Kidney tubule cell (primary cell): ENCODE data around the gene RBM20.
"Not testable (repeated sequence)": the region's sequence is repeated elsewhere in the genome, so short reads cannot be mapped to it uniquely, and the experiment has no call there.

Experiments
- DNase-seq: peaks from one replicate; pipeline ENCODE4 v3.0.0-alpha.2; 2018; ENCODE audit warnings: low spot score

Gene RBM20

DNA sequence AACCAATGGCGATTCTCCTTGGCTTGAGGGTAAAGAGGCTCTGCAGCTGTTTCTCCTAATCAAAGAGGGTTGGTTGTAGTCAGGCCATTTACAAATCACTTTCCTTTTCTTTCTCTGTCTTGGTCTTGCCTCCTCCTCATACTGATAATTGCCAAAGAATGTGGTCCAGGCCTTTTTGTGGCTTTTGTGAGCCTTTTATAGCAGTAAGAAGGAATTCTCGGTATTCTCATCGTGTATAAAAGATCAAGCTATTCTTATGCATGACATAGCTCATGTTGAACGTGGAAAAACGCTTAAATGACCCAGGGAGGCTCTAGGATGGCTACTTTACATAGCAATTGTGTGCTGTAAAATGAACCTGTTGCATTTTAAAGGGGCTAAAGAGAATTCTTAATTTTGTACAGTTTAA, 62.6 kb downstream of the RBM20 start:
- peak; percentile 74 for DNase-seq

- no peak for DNase-seq
These were observed 64.8 kb downstream of the RBM20 start for GRCh38 chr10:110708776-110709443.

GRCh38 chr10:110709444-110709828, 65.3 kb downstream of the RBM20 start:
- no peak for DNase-seq

- DNase-seq: no peak
These were observed 65.9 kb downstream of the RBM20 start for GRCh38 chr10:110709964-110710587.

DNA sequence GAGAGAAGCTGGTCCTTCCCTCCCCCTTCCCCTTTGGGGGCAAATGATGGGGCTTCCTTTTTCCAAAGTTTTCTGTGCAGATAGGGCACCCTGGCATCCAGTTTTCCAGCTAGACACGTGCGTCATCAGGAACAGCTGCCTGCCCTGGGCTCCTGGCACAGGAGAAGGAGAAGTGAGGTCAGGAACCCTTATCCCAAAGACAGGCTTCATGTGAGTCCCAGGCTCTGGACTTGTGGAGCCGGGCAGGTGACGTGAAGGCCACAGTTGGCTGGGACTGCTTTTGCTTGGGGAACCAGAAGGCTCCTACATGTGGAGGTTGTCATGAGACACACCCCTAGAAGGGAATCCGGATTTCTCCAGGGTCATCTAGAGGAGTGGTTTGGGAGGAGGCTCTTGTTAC, 66.5 kb downstream of the RBM20 start:
- no peak for DNase-seq

DNA sequence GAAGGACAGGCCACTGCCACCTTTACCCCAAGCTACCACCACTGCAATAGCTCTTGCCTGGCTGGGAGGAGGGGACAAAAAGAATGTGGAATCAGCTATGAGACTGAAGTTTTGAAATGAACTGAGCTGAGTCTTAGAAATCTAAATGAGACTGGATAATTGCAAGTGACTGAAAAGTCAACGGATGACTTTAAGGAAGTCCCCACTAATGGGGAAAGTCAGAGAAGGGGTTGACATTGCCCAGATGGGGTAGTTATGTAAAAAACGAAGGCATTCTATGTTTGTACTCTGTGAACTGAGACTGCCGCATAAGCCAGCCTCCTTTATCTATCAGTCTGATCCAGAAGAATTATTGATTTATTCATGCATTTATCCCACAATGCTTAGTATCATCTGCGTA, 67.2 kb downstream of the RBM20 start:
- no peak for DNase-seq

GRCh38 chr10:110714356-110714755, 70.2 kb downstream of the RBM20 start:
- no peak for DNase-seq

DNA sequence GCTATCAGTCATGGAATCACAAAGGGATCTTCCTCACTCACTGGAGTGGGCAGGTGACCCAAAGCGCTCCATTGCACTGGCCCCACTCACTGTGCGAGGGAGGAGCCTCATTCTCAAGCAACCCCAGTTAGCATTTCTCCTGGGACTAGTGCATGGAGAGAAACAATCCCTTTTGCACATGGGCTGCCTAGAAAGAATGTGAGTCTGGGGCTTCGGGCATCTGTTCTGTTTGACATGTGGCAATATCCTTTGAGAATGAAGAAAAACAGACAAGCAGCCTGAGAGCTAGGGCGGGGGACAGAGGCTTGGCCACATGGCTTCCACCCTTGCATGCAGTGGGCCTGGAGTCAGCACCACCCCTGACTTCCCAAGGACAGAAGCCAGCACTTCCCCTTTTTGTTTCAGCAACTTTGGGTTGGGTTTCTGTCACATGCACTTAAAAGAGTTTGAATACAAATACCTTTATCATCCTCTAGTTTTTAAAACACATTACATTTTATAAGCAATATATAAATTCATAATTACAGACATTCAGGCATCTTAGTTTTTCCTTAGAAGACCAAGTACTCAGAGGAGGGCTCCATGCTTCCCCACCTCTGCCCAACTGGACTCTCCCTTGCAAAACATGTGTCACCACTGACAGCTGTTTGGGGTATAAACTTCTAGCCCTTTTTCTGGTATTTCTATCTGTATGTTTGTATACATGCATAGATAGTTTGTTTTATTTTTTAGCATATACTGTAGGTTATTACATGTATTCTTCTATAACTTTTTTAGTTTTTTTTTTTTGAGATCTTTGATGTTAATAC, 73.8 kb downstream of the RBM20 start:
- DNase-seq: no peak

DNA sequence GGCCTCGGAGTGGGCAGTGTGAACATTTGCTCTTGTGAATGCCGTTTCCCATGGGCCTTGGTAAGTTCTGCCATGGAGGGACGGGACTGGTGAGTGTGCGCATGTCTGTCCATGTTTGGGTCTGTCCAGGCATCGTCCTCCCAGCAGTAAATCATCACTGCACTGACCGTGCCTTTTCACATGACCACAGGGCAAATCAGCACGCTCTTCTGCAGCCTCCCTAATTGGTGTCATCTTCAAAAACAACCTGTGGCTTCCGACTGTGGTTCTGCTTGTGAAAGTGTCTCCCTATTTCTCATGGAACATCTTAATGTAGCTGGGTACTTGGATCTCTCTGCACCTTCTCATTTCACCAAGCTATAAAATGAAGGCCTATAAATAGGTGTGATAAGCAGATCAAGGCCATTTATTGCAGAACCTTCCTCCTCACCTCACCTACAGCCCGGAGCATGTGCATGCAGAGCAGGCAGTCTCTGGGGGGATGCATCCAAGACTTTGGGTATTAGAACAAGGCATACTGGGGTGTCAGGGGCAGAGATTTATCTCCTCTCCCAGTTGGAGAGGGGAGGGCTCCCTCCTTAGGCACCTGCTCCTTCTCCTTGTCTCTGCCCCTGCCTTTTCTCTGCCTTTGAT, 77.4 kb downstream of the RBM20 start:
- no peak for DNase-seq

GRCh38 chr10:110723224-110723891, 79.2 kb downstream of the RBM20 start:
- no peak for DNase-seq

GRCh38 chr10:110724116-110724921, 80.2 kb downstream of the RBM20 start:
- DNase-seq: no peak

GRCh38 chr10:110724937-110725336, 80.8 kb downstream of the RBM20 start:
- DNase-seq: peak; percentile 41

DNA sequence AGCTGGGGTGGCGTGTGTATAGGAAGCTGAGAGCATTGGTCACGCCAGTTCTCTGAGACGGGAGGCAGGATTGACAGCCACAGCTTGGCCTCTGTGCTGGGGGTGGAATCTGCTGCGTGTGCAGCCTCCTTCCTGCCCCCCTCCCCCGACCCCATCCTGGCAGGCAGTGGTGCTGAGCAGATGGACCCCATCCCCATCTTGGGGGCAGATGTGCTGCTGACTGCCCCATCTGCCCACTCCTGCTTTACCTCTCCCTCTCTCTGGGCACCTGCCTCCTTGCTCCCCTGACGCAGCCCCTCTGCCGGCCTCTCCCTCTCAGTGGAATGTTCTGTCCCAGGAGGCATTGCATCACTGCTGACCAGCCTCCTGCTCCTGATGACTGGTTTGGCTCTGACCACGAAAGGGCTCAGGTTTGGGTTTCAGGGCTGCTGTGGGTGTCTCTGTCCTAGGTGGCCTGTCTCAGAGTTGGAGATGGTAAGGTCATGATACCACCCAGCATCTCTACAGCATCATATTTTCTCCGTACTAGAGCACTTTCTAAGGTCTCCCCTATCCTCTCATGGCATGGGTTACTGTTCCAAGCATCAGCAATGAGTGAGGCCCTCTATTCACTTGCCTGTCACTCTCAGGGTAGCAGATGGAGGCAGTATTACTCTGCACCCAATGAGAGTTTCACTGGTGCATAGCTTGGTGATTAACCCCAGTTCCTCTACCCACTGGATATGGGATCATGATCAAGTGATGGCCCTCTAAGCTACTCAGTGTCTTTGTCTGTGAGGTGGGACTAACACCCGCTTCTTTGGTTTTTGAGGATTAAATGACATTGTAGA, 81.9 kb downstream of the RBM20 start:
- DNase-seq: peak; percentile 29

DNA sequence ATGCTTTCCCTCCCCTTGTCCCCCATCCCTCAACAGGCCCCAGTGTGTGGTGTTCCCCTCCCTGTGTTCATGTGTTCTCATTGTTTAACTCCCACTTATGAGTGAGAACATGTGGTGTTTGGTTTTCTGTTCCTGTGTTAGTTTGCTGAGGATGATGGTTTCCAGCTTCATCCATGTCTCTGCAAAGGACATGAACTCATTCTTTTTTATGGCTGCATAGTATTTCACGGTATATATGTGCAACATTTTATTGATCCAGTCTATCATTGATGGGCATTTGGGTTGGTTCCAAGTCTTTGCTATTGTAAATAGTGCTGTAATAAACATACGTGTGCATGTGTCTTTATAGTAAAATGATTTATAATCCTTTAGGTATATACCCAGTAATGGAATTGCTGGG, 83.6 kb downstream of the RBM20 start:
- not testable (repeated sequence) for DNase-seq

GRCh38 chr10:110730345-110731050, 86.4 kb downstream of the RBM20 start:
- DNase-seq: no peak

DNA sequence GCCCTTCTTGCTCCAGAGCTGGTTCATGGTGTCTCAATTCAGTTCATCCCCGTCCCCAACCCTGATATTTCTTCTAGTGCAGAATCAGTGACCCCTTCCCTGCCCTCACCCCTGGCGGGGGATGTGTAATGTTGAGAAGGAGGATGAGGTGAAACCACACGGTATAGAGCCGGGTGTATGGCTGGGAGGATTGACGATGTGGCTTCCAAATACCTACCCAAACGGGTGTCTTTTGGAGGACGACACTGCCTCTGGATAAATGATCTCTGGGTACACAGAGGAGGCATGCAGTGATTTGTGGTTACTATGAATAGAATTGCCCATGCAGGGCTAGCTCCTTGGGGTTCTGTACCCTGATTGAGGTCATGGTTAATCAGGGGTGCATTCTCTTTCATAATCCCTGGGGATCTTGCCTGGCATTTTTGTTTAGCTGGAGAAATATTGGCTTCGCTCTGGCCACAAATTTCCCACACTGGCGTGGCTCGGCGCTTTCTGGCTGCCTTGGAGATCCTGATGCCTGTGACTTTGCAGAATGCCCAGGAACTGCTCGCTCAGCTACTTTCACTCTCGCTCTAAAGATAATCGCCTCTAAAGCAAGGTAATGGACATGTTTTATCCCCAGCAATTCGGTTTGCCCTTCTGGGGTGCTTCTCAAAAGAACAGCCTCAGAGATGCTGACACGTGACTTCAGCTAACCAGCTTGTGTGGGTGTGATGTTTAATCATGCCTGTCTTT, 89.2 kb downstream of the RBM20 start:
- peak; percentile 33 for DNase-seq

DNA sequence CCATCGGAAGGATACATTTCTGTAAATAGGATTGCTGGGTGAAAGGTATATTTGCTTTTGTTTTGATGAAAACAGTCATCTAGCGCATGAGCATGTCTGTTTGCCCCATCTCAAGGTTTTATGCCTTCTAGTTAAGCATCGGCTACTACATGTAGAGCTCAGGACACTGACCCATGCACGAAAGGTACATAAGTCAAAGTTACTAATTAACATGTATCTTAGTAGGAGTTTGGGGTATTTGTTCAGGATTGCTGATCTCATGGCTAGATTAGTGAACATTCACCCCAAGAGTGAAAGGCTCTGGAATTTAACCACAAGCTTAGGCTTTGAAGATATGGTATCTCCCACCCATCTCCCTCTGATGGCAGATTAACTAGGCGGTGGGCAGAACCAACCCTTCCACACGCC, 91.5 kb downstream of the RBM20 start:
- peak; percentile 28 for DNase-seq

GRCh38 chr10:110737886-110738634, 93.9 kb downstream of the RBM20 start:
- no peak for DNase-seq
